ENCODE results near the gene N4BP2.
A peak's percentile ranks its signal among the peaks of the same experiment; 100 is the strongest.
"Not testable (repeated sequence)": the region's sequence is repeated elsewhere in the genome, so short reads cannot be mapped to it uniquely, and the experiment has no call there.

Gene N4BP2

GRCh38 chr4:40065010-40065409, 8.4 kb downstream of the N4BP2 start:
- H3K4me1 Mint-ChIP-seq: peaks cover 6% of the 10 kb centered on the region
- H3K9me3 Mint-ChIP-seq: peaks cover 4% of the 10 kb centered on the region
- no peak for DNase-seq
- peak overlapping the region; percentile 56 for H3K27ac Mint-ChIP-seq
- H3K27me3 Mint-ChIP-seq (ENCODE audit: low read depth, poor library complexity): no peaks in the 10 kb centered on the region
- peaks cover 80% of the 10 kb centered on the region for H3K36me3 Mint-ChIP-seq (ENCODE audit: low read depth)
- H3K4me3 Mint-ChIP-seq: no peak overlapping the region
- TF ChIP-seq, protein P1, sequence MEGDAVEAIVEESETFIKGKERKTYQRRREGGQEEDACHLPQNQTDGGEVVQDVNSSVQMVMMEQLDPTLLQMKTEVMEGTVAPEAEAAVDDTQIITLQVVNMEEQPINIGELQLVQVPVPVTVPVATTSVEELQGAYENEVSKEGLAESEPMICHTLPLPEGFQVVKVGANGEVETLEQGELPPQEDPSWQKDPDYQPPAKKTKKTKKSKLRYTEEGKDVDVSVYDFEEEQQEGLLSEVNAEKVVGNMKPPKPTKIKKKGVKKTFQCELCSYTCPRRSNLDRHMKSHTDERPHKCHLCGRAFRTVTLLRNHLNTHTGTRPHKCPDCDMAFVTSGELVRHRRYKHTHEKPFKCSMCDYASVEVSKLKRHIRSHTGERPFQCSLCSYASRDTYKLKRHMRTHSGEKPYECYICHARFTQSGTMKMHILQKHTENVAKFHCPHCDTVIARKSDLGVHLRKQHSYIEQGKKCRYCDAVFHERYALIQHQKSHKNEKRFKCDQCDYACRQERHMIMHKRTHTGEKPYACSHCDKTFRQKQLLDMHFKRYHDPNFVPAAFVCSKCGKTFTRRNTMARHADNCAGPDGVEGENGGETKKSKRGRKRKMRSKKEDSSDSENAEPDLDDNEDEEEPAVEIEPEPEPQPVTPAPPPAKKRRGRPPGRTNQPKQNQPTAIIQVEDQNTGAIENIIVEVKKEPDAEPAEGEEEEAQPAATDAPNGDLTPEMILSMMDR (IDR thresholded peaks at IDR 0.05): no peak

- DNase-seq: no peak
- no peaks in the 10 kb centered on the region for H3K27me3 Mint-ChIP-seq (ENCODE audit: low read depth, poor library complexity)
- peaks cover 8% of the 10 kb centered on the region for H3K9me3 Mint-ChIP-seq
- TF ChIP-seq, protein P1 (IDR thresholded peaks at IDR 0.05): no peak
- peaks cover 85% of the 10 kb centered on the region for H3K36me3 Mint-ChIP-seq (ENCODE audit: low read depth)
- no peak overlapping the region for H3K4me3 Mint-ChIP-seq
- peaks cover 5% of the 10 kb centered on the region for H3K4me1 Mint-ChIP-seq
- no peak overlapping the region for H3K27ac Mint-ChIP-seq
Observed at GRCh38 chr4:40066651-40067050, 10.0 kb downstream of the N4BP2 start.

DNA sequence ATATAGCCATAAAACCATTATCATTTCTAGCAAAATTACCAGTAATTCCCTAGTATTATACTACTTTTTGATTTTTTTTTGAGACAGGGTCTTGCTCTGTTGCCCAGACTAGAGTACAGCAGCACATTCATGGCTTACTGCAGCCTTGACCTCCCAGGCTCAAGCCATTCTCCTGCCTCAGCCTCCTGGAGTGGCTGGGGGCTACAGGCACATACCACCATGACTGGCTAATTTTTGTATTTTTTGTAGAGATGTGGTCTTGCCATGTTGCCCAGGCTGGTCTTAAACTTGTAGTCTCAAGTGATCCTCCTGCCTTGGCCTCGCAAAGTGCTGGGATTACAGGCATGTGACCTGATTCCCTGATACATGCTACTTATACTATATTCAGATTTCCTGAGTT, 13.7 kb downstream of the N4BP2 start:
- Mint-ChIP-seq H3K36me3 (ENCODE audit: low read depth) (peaks cover 80% of the 10 kb centered on the region), H3K9me3 (peaks cover 4% of the 10 kb centered on the region), H3K4me3 (no peak overlapping the region), H3K27me3 (ENCODE audit: low read depth, poor library complexity) (no peaks in the 10 kb centered on the region), H3K4me1 (no peaks in the 10 kb centered on the region), H3K27ac (no peak overlapping the region)
- DNase-seq: no peak
- TF ChIP-seq, protein P1 (IDR thresholded peaks at IDR 0.05): no peak

- H3K4me1 Mint-ChIP-seq: no peaks in the 10 kb centered on the region
- no peak for DNase-seq
- no peak overlapping the region for H3K4me3 Mint-ChIP-seq
- H3K27ac Mint-ChIP-seq: no peak overlapping the region
- H3K36me3 Mint-ChIP-seq (ENCODE audit: low read depth): peaks cover 53% of the 10 kb centered on the region
- H3K27me3 Mint-ChIP-seq (ENCODE audit: low read depth, poor library complexity): no peaks in the 10 kb centered on the region
- H3K9me3 Mint-ChIP-seq: peaks cover 11% of the 10 kb centered on the region
- TF ChIP-seq, protein P1 (IDR thresholded peaks at IDR 0.05): no peak
Observed at GRCh38 chr4:40086421-40086820, 29.8 kb downstream of the N4BP2 start.

GRCh38 chr4:40087799-40088366, 31.2 kb downstream of the N4BP2 start:
- Mint-ChIP-seq H3K4me1 (no peaks in the 10 kb centered on the region), H3K27ac (no peak overlapping the region), H3K36me3 (ENCODE audit: low read depth) (peaks cover 63% of the 10 kb centered on the region), H3K4me3 (no peak overlapping the region), H3K9me3 (peaks cover 11% of the 10 kb centered on the region), H3K27me3 (ENCODE audit: low read depth, poor library complexity) (no peaks in the 10 kb centered on the region)
- no peak for DNase-seq
- TF ChIP-seq, protein P1 (IDR thresholded peaks at IDR 0.05): no peak

DNA sequence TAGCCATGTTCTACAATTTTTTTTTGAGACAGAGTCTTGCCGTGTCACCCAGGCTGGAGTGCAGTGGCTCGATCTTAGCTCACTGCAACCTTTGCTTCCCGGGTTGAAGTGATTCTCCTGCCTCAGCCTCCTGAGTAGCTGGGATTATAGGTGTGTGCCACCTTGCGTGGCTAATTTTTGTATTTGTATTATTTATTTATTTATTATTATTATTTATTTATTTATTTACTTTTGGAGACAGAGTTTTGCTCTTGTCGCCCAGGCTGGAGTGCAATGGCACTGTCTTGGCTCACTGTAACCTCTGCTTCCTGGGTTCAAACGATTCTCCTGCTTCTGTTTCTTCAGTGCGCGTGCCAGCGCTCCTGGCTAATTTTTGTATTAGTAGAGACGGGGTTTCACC, 36.8 kb downstream of the N4BP2 start:
- DNase-seq; H3K27me3 Mint-ChIP-seq (ENCODE audit: low read depth, poor library complexity); H3K27ac Mint-ChIP-seq; H3K4me3 Mint-ChIP-seq; H3K4me1 Mint-ChIP-seq: not testable (repeated sequence)
- H3K9me3 Mint-ChIP-seq: peaks cover 13% of the 10 kb centered on the region
- peaks cover 44% of the 10 kb centered on the region for H3K36me3 Mint-ChIP-seq (ENCODE audit: low read depth)
